ENCODE results near the gene MAP7D1.
A peak's percentile ranks its signal among the peaks of the same experiment; 100 is the strongest.
"Not testable (repeated sequence)": the region's sequence is repeated elsewhere in the genome, so short reads cannot be mapped to it uniquely, and the experiment has no call there.

MAP7D1 gene

GRCh38 chr1:36172017-36172747, 16.2 kb downstream of the MAP7D1 start:
- no peak for DNase-seq

- no peak for DNase-seq
Measured at GRCh38 chr1:36172983-36173382, 17.0 kb downstream of the MAP7D1 start.

- DNase-seq = no peak
Measured at GRCh38 chr1:36174713-36175112, 18.8 kb downstream of the MAP7D1 start.

- peak; percentile 69 for DNase-seq
Measured at GRCh38 chr1:36175137-36176095, 19.5 kb downstream of the MAP7D1 start.

- DNase-seq = no peak
Measured at GRCh38 chr1:36176106-36176949, 20.4 kb downstream of the MAP7D1 start.

- DNase-seq = no peak
Measured at GRCh38 chr1:36177589-36178431, 21.9 kb downstream of the MAP7D1 start.

GRCh38 chr1:36178471-36179219, 22.7 kb downstream of the MAP7D1 start:
- DNase-seq = no peak

GRCh38 chr1:36179220-36179600, 23.2 kb downstream of the MAP7D1 start:
- DNase-seq = no peak

- DNase-seq = peak; percentile 90
Measured at GRCh38 chr1:36182734-36183133, 26.8 kb downstream of the MAP7D1 start.

- peak; percentile 78 for DNase-seq
Measured at GRCh38 chr1:36183309-36183856, 27.4 kb downstream of the MAP7D1 start.

GRCh38 chr1:36187800-36188593, 32.0 kb downstream of the MAP7D1 start:
- DNase-seq = peak; percentile 99

GRCh38 chr1:36196805-36197204, 40.8 kb downstream of the MAP7D1 start:
- DNase-seq = not testable (repeated sequence)

- no peak for DNase-seq
Measured at GRCh38 chr1:36198641-36199040, 42.7 kb downstream of the MAP7D1 start.

- DNase-seq = peak; percentile 63
Measured at GRCh38 chr1:36199934-36200741, 44.2 kb downstream of the MAP7D1 start.

GRCh38 chr1:36203027-36203553, 47.1 kb downstream of the MAP7D1 start:
- DNase-seq = no peak

- DNase-seq = no peak
Measured at GRCh38 chr1:36203554-36204346, 47.8 kb downstream of the MAP7D1 start.

GRCh38 chr1:36204347-36204909, 48.5 kb downstream of the MAP7D1 start:
- DNase-seq = no peak
